Stomach (tissue), 9 donors: Measurements from ENCODE around the gene ADARB2. TPM values are rescaled to one million over a fixed set of nuclear protein-coding genes. Genes with fewer than 3 reads are reported as not detected.

Source experiments
- DNase-seq, 2 donors: peaks; one replicate each; pipeline versions ENCODE4 v3.0.0 to v3.0.0-alpha.2; 2013 to 2019
- H3K27ac ChIP-seq, 5 donors: fragments of 200-600 bp in 4 of 5; sonication (generic) in 4 of 5; one replicate each; pipeline ENCODE4 v1.5.1; 2013 to 2019; ENCODE audit warnings: mild to moderate bottlenecking in 1 of 5, moderate library complexity in 1 of 5
- H3K27me3 ChIP-seq, 3 donors: fragments of 200-600 bp; sonication (generic); one replicate each; pipeline ENCODE4 v1.5.1; 2017 to 2019; ENCODE audit warnings: mixed run types in 1 of 3
- H3K36me3 ChIP-seq, 4 donors: fragments of 200-600 bp; sonication (generic); 1 replicate in 3 of 4; 2 replicates in 1 of 4; pipeline ENCODE4 v1.5.1; 2016 to 2019
- H3K4me1 ChIP-seq, 4 donors: fragments of 200-600 bp; sonication (generic); one replicate each; pipeline ENCODE4 v1.5.1; 2016 to 2019
- H3K4me3 ChIP-seq, 4 donors: fragments of 200-600 bp; sonication (generic) in 3 of 4; one replicate each; pipeline ENCODE4 v1.5.1; 2016 to 2019; ENCODE audit warnings: mild to moderate bottlenecking in 1 of 4
- H3K9me3 ChIP-seq, 4 donors: fragments of 200-600 bp; sonication (generic); one replicate each; pipeline ENCODE4 v1.5.1; 2016 to 2019
- EP300 ChIP-seq: sonication (generic); formaldehyde crosslinking; IDR thresholded peaks from one replicate; pipeline ENCODE4 v1.6.1; 2017; ENCODE audit warnings: antibody characterized with exemption
- POLR2A ChIP-seq, 4 donors: fragments of 450-650 bp; IDR thresholded peaks; one replicate each; pipeline ENCODE4 v1.6.1; 2016; ENCODE audit warnings: antibody characterized with exemption in 4 of 4, control low read depth in 2 of 4, mild to moderate bottlenecking in 1 of 4, moderate library complexity in 1 of 4
- POLR2AphosphoS5 ChIP-seq, 3 donors: sonication (generic); formaldehyde crosslinking; IDR thresholded peaks; one replicate each; pipeline ENCODE4 v1.6.1; 2016; ENCODE audit warnings: antibody characterized with exemption in 3 of 3
- WGBS, 5 donors: extraction: QIAGEN DNeasy Blood & Tissue Kit in 3 of 5; methylation state at CpG; one replicate each; pipeline versions ENCODE4 v1.1.5 to v1.1.7; 2013 to 2018; 5-methylcytosine and 5-hydroxymethylcytosine counted together
- intact Hi-C: fragments of 100-400 bp; cut with DNase I; formaldehyde crosslinking; loops from one replicate; pipeline ENCODE4 v1.15.1; 2023; ENCODE audit warnings: low total_unique reads
- polyA plus RNA-seq, 3 donors: library from polyadenylated mRNA; stranded (reverse); fragments of 200-250 nt; gene quantifications; one replicate each; pipeline ENCODE4 v1.2.3, GENCODE V29; 2013
- total RNA-seq, 5 donors: library from RNA; depleted of rRNA; stranded (reverse); fragments of >200 nt; gene quantifications; one replicate each; pipeline versions ENCODE4 v1.1.0 to v1.2.3, GENCODE V29; 2014 to 2016
- TF ChIP-seq, protein P1 (sequence below), 7 experiments: fragments of 450-650 bp in 4 of 7; fragments of 200-600 bp in 3 of 7; sonication (generic) in 3 of 7; IDR thresholded peaks; one replicate each; pipeline ENCODE4 v1.5.1; 2016 to 2019; ENCODE audit warnings: antibody characterized with exemption in 7 of 7, control low read depth in 2 of 7, mild to moderate bottlenecking in 1 of 7
- donor health status: healthy with polysubstance abuse.
- donor health status: Bipolar disorder and iron deficiency.
- donor health status: healthy.

Gene ADARB2
- total and polyA plus RNA-seq, 8 donors, result 0.55 to 4.1 (median 1.4) TPM; not detected in 1

DNA sequence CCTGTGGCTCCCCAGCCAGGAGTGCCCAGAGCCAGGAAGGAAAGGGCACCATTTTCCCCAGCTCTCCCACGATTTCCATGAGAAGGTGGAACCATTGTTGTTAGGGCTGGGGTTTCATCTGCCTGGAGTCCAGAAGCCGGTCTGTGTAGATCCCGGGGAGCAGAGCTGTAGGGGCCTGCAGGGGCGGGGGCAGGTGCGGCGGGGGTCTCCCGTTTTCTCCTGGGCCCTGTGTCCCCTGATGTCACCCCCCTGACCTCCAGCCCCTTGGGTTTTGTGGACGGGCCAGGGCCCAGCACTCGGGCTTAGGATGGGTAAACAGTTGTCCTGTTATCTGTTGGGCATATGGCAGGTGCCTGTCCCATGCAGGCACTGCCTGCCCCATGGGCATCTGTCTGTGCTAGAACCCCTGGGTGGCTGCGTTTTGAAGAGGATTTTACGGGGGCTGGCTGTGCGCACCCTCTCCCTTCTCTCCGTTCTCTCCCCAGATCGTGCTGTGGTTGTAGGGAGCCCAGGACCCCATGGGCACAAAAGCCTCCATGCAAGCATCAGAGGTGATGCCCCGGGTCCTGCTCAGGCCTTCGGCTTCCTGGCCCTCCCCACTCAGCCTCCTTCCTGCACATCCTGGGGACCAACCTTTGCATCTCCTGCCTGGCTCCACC is 522.3 kb downstream of the ADARB2 start:
- DNase-seq, result no peak
- Histone ChIP-seq H3K4me1 (no peaks in the 10 kb centered on the region), H3K27me3 (no peaks in the 10 kb centered on the region), H3K27ac (no peak overlapping the region), H3K4me3 (no peak overlapping the region), H3K9me3 (no peaks in the 10 kb centered on the region), H3K36me3 (no peaks in the 10 kb centered on the region)
- intact Hi-C loops, result no loop called here
- TF ChIP-seq POLR2AphosphoS5 (IDR thresholded peaks at IDR 0.05), result no peak
- TF ChIP-seq, protein P1, sequence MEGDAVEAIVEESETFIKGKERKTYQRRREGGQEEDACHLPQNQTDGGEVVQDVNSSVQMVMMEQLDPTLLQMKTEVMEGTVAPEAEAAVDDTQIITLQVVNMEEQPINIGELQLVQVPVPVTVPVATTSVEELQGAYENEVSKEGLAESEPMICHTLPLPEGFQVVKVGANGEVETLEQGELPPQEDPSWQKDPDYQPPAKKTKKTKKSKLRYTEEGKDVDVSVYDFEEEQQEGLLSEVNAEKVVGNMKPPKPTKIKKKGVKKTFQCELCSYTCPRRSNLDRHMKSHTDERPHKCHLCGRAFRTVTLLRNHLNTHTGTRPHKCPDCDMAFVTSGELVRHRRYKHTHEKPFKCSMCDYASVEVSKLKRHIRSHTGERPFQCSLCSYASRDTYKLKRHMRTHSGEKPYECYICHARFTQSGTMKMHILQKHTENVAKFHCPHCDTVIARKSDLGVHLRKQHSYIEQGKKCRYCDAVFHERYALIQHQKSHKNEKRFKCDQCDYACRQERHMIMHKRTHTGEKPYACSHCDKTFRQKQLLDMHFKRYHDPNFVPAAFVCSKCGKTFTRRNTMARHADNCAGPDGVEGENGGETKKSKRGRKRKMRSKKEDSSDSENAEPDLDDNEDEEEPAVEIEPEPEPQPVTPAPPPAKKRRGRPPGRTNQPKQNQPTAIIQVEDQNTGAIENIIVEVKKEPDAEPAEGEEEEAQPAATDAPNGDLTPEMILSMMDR (IDR thresholded peaks at IDR 0.05), result no peak
- WGBS, 5 donors, result 84 to 92% (median 85%) methylated on average over 15 to 16 of the region's 16 CpGs

DNA sequence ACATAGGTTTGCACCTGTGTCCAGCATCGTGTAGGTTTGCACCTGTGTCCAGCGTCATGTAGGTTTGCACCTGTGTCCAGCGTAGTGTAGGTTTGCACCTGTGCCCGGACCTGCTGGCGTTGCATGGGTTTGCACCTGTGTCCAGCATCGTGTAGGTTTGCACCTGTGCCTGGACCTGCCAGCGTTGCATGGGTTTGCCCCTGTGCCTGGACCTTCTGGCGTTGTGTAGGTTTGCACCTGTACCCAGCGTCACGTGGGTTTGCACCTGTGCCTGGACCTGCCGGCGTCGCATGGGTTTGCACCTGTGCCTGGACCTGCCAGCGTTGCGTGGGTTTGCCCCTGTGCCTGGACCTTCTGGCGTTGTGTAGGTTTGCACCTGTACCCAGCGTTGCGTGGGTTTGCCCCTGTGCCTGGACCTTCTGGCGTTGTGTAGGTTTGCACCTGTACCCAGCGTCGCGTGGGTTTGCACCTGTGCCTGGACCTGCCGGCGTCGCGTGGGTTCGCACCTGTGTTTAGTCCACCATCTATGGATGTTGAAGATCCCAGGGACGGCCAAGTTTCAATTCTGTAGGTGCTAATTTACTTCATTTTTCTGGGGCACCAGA is 523.2 kb downstream of the ADARB2 start:
- Histone ChIP-seq H3K4me1 (no peaks in the 10 kb centered on the region), H3K27me3 (no peaks in the 10 kb centered on the region), H3K9me3 (no peaks in the 10 kb centered on the region), H3K4me3 (no peak overlapping the region), H3K27ac (no peak overlapping the region), H3K36me3 (no peaks in the 10 kb centered on the region)
- TF ChIP-seq POLR2AphosphoS5 (IDR thresholded peaks at IDR 0.05) (no peak), POLR2A (IDR thresholded peaks at IDR 0.05) (no peak), EP300 (no peak)
- TF ChIP-seq, protein P1 (IDR thresholded peaks at IDR 0.05), result no peak
- intact Hi-C loops, result no loop called here
- 82 to 95% (median 92%) methylated on average over 23 to 28 of the region's 28 CpGs for WGBS, 5 donors
- no peak for DNase-seq

DNA sequence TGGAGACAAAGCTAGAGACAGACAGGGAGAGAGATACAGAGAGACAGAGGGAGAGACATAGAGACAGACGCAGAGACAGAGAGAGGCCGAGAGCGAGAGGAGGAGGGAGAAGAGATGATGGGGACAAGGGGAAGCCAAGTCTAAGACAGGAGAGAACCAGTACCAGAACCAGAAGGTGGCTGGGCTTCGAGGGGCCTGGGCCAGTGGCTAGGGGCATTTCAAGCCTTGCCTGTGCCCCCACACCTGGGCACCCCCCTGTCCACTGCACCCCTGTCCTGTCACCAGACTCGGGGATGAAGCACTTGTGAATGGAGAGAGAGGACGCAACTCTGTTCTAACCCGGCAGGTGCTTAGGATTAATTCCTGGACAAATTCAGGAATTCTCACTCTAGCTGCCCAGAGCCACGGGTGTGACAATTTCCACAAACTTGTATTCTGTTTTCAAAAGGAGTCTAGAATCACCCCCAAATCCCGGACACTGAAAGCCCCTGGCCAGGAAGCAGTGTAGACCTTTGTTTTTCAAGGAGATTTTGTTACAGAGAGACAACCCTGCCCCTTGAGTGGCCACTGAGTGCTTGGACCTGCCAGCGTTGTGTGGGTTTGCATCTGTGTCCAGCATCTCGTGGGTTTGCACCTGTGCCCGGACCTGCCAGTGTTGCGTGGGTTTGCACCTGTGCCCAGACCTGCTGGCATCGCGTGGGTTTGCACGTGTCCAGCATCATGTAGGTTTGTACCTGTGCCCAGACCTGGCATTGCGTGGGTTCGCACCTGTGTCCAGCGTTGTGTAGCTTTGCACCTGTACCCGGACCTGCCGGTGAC is 523.9 kb downstream of the ADARB2 start:
- H3K36me3 ChIP-seq, result no peaks in the 10 kb centered on the region
- DNase-seq, result no peak
- WGBS, 5 donors, result 82 to 85% (median 84%) methylated on average over 16 to 21 of the region's 21 CpGs
- intact Hi-C loops, result no loop called here
- H3K4me3 ChIP-seq, result no peak overlapping the region
- TF ChIP-seq, protein P1 (IDR thresholded peaks at IDR 0.05), result no peak
- TF ChIP-seq POLR2A (IDR thresholded peaks at IDR 0.05), result no peak
- no peak overlapping the region for H3K27ac ChIP-seq
- no peaks in the 10 kb centered on the region for H3K4me1 ChIP-seq
- H3K9me3 ChIP-seq, result no peaks in the 10 kb centered on the region
- no peaks in the 10 kb centered on the region for H3K27me3 ChIP-seq

DNA sequence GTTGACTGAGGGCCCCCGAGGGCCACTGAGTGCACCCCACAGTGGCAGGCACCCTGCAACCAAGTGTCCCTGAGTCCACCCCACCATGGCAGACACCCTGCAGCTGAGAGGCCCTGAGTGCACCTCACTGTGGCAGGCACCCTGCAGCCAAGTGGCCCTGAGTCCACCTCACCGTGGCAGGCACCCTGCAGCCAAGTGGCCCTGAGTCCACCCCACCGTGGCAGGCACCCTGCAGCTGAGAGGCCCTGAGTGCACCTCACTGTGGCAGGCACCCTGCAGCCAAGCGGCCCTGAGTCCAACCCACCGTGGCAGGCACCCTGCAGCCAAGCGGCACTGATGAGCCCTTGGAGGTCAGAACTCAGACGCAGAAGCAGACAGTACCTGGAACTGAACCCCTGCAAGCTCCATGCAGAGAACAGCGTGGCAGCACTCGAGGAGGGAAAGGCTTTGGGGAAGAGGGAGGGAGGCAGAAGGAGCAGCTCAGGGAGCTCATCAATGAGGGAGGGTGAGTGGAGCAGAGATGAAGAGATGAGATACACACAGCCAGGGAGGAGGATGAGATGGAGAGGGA is 524.7 kb downstream of the ADARB2 start:
- TF ChIP-seq POLR2A (IDR thresholded peaks at IDR 0.05), result no peak
- no peak for TF ChIP-seq POLR2AphosphoS5 (IDR thresholded peaks at IDR 0.05)
- TF ChIP-seq, protein P1 (IDR thresholded peaks at IDR 0.05), result no peak
- TF ChIP-seq EP300, result no peak
- DNase-seq, result no peak
- Histone ChIP-seq H3K27ac (no peak overlapping the region), H3K9me3 (no peaks in the 10 kb centered on the region), H3K27me3 (no peaks in the 10 kb centered on the region), H3K36me3 (no peaks in the 10 kb centered on the region), H3K4me1 (no peaks in the 10 kb centered on the region), H3K4me3 (no peak overlapping the region)
- intact Hi-C loops, result no loop called here
- WGBS, 5 donors, result 64 to 75% (median 68%) methylated on average over 6 to 9 of the region's 9 CpGs
